COR-L47 (cell line): ENCODE measurements around the gene ARHGDIA.

Experiments
- DNase-seq: peaks from one replicate; lab custom pipeline; 2025; lab: John Stamatoyannopoulos, UW

Gene ARHGDIA

DNA sequence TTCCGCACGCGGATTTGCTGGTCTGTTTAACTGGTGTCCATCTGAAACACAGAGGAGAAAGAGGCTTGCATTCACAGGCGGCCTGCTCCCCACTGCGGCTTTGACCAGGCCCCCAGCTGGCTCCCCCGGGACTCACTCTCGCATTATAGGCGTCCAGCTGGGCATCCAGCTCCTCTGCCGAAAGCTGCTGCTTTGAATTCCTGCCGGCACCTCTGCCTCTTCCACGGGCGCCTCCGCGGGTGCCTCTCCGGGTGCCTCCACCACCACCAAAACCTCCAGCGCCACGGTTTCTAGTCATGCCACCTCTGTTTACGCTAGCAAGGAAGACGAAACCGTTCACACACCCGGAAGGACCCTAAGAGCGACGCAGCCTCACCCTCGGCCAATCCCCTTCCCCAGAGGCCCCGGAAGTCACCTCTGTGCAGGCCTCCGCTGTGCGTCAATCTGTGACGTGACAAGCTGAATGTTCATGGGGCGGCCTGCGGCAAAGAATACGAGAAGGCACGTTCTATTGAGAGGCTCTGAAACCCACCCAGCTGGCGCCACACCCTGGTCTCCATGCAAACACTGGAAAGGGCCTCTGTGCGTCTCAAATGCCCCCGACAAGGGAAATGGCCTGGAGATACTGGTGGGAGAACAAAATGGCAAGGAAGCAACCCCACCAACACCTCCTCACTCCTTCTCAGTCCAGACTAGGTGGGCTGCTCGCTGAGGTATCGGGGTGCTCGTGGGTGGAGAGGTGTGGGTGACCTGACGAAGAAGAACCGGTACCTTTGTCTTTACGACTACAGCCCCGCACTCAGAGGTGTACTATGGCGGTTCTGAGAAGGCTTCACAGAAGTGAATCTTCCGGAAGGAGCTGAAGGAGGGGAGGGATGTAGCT lies 17.2 kb upstream of the ARHGDIA start:
- no peak for DNase-seq

- DNase-seq: no peak
These were observed 14.9 kb upstream of the ARHGDIA start for GRCh38 chr17:81885869-81886548.

DNA sequence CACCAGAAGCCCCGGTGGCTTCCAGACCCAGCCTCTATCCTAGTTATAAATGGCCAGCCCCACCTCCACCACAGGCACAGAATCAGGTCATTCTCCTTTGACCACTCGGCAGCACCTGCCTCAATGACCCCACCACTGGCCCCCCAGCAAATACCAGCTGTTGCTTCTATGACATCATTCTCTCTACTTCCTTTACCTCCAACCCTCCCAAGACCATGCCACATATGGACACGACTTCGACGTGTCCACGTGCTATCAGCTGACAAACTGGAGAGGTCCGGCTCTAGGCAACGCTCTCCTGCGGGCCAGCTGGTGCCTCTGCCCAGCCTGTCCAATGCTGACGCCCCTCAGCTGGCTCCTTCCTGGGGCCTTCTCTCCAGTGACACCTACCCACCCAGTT lies 14.3 kb upstream of the ARHGDIA start:
- no peak for DNase-seq

DNA sequence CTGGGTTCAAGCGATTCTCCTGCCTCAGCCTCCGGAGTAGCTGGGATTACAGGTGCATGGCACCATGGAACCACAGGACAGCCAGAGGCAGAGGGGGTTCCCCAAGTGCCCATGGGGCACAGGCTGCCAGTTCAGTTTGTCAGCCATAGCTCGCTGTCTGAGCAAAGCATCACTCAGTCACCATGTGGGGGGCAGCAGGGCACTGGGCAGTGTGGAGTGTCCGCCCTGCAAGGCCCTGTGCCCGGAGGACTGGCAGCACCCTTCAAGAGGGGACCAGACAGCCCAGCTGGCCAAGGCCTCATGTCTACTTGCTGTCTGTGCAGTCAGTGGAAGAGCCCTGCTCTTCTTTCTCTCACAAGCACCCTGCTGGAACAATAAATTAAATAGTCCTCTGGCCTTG lies 13.8 kb upstream of the ARHGDIA start:
- no peak for DNase-seq

DNA sequence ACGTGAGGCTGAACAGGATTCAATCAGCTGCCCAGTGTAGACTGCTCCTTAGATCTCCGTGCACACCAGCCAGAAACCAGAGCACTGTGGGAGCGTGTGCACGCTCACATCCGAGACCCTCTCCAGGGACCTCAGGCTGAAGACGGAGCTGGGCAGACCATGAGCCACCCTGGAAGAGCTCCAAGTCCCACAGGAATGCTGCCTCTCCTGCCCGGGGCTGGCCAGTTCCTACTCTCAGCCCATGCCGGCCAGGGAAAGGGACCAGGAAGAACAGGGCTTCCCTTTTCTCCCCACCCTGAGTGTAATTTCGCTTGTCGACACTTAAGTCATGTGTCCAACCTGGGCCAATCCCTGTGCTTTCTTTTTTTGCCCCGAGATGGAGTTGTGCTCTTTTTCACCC lies 13.4 kb upstream of the ARHGDIA start:
- no peak for DNase-seq

- DNase-seq: no peak
These were observed 8.0 kb upstream of the ARHGDIA start for GRCh38 chr17:81879121-81879520.

GRCh38 chr17:81878294-81878693 lies 7.2 kb upstream of the ARHGDIA start:
- no peak for DNase-seq

- DNase-seq: no peak
These were observed 6.4 kb upstream of the ARHGDIA start for GRCh38 chr17:81877569-81877968.

DNA sequence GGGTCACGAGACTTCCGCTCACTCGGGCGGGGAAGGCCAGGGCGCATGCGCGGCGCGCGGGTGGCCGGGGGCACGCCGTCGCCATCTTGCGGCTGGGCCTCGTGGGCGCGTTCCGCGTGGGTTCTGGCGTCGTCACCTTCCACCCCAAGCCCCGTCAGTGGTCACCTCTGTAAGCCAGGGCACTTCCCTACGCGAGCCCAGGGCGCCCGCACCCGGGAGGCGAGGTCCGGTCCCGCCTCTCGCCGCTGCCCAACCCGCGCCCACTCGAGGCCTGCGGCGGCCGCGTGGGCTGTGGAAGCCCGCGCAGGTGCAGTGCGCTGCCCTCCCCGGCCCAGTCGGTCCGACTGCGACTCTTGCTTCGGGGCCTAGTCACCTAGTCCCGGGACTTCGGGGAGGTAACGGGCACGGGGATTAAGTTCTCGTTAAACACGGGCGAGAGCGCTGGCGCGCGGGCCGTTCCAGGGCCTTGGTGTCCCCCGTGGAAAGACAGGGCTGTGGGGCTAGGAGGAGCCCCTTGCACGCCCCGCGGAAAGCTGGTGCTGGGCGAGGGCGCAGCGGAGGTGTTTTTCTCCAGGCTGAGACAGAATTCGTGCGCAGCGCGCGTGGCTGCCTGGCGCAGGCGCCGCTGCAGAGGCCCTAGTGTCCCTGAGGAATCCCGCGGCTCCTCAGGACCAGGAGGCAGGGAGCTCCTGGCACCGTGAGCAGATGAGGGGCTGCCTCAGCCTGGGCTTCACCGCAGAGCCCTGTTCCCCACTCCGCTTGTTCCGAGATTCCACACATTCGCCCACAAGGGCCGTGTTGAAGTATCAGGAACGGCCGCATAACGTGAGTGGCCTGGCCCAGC lies 472 bp upstream of the ARHGDIA start:
- peak; percentile 26 for DNase-seq

DNA sequence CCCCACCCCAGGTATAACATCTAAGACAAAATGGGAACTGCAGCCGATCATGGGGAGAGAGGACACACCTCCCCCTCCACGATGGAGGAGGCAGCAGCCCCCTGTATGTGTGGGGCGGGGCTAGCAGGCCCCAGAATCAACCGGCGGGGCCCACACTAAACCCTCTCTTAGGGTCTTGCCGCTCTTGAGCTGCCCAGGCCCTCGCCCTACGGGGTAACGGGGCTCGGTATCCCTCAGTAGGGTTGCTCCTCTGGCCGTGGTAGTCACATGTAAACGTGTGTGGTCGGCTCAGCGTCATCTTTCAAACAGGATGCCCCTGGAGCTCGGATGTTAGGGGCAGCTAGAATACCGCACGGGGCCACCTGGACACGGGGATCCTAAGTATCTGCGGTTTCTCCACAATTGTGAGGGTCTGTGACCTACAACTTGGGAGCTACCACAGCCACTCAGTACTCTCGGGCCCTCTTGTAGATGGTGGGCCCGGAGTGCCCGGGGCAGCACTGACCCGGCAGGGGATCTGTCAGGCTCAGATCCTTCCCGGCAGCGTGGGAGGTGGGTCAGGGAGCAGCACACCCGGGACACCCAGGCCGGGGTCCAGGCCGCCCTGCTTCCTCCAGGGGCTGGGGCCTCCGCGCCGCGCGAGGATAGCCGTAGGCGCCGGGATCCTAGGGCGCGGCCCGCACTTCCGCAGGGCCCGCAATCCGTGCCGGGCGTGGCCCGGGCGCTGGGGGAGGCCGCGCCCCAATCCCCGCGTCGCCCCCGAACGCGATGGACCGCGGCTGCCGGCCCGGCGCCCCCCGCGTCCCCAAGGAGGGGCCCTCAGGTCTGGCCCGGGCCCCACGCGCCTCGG lies 781 bp downstream of the ARHGDIA start:
- DNase-seq: peak; percentile 25

DNA sequence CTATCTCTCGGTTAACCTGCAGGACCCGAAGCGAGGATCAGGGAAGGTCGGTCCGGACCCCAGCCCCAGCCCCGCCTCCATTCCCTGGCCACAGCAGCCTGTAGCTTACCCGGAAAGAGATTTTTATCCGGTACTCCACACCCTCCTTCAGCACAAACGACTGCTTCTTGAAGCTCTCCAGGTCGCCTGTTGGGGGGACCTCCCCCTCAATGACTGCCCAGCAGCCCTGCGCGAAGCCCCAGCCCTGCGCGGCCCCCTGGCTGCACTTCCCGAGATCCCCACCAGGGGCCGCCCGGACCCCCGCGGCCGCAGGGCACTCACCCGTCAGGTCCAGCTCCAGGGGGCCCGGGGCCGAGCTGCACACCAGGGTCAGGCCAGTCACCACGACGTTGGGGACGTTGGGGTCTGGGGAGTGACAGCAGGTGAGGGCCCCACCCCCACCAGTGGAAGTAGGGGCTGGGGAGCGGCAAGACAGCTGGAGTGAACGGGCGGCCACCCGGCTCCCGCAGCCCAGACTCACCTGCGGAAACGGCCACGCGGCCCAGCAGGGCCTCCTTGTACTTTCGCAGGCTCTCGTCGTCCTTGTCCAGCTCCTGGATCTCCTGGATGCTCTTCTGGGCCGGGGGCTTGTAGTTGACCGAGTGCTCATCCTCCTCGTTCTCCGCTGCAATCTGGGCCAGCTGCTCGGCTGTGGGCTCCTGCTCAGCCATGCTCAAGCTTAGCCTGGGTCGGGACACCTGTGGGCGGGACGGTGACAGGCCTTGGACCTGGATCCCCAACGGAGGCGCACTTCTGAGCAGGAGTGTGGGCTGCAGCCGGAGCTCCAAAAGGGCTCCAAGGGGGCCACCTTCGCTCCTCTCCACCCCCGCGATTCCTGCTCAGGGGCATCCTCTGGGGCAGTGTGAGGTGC lies 1.7 kb downstream of the ARHGDIA start:
- DNase-seq: no peak

DNA sequence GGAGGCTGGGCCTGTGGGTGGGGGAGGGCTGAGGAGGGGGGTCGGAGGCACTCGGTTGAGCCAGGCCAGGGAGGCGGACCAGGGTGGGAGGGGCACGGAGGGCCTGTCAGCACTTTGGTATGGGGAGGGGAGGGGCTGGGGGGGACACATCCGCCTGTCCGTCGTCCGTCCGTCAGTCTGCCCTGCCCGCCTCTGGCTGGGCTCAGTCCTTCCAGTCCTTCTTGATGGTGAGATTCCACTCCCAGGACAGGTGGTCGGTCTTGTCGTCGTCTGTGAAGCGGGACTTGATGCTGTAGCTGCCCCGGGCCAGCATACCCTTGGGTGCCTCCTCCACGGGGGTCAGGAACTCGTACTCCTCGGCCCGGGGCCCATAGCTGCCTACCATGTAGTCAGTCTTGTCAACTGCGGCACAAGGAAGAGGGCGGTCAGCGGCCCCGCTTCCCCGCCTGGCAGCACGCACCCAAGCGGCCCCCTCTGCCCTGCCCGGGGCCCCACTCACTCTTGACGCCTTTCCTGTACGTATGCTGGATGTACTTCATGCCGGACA lies 2.4 kb downstream of the ARHGDIA start:
- no peak for DNase-seq

DNA sequence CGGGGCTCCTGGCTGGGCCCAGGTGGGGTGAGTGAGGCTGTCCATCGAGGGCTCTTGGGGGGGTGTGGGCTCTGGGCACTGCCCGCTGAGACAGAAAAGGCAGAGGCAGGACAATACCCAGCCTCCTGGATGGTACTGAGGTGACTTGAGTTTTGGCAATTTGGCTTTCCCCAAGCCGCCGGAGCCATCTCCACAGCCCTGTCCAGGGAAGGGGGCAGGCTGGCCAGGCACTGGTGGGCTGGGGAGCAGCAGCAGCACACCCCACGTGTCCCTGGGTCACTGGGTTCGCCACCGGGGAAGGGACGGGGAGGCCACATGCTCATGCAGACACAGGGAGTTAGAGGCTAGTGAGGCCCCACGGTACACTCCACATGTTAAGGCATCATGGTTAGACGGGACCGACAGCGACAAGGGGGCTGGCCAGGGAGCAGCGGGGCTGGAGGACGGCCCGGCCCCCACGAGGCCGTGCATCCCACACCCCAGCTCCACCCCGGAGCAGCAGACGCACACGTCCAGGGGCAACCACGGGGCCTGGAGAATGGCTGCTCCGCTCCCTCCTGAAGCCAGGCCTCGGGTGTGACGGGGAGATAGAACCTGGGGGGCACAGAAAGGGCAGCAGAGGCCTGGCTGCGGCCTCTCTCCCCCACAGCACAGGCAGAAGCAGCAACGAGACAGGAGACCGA lies 3.0 kb downstream of the ARHGDIA start:
- no peak for DNase-seq

DNA sequence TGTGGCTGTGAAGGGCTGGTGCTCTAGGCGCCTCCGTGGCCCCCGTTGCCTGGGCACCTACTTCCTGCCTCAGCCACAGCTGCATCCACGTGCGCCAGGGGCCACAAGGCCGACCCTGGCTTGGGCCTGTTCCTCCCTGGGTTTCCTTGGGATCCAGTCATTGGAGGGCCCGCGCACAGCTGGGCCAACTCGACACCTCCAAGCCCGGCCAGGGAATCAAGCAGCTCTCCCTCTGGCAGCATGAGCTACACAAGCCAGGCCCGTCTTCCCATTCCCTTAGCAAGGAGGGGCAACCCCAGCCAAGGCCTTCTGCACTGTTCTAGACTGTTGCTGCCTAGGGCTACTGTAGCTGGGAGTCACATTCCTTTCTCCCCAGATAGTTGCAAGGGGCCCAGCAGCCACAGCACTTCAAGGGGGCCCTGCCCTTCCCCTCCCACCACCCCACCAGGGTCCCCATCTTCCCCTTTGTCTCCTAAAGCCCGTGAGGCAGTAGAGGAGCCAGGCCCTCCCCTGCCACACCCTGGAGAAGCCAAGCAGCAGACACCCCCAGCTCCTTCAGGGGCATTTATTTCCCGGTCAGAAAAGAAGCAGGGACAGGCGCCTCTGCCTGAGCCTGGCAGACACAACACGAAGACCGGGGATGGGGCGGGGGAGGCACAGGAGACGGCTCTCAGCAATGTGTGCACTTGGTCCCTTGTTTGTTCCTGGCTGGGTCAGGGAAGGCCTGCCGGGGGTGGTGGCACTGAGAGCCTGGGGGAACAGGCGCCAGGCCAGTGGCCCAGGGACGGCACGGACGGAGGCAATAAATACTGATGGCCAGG lies 3.8 kb downstream of the ARHGDIA start:
- DNase-seq: no peak

GRCh38 chr17:81866440-81867169 lies 4.5 kb downstream of the ARHGDIA start:
- no peak for DNase-seq

DNA sequence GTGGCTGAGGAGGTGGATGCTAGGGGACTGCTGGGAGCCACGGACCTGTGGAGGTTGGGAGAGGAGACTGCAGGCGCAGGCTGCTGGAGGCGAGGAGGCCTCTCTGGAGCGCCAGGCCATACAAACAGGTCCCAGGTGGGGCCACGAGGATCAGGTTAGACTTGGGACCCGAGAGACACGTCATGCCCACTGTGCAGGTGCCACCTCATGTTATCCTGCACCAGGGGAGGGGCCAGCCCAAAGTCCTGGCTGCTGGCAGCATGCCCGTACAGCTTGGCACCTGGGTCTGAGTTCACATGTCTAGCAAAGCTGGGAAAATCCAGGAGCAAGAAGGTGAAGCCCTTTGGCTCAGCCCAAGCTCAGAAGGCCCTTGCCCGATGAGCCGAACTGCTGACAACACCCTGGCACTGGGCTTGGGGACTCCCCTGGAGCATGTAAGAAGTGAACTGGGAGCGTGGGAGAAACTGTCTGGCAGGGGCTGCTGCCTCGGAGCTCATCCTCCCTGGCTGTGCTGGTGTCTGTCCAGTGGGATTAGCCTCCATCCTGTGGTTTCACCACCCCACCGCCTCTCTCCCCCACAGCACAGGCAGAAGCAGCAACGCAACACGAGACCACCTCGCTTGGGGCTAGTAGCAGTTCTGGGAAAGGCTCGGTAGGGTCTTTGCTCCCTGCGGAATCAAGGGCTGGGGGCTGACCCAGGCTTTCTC lies 5.3 kb downstream of the ARHGDIA start:
- no peak for DNase-seq

GRCh38 chr17:81865358-81865732 lies 5.8 kb downstream of the ARHGDIA start:
- DNase-seq: no peak
